Heart right ventricle (tissue), 16 donors: Measurements from ENCODE around the gene KLF11. TPM values are rescaled to one million over a fixed set of nuclear protein-coding genes. Genes with fewer than 3 reads are reported as not detected.

ENCODE experiments used
- ATAC-seq, 8 donors: fragments of 200-7000 bp; cut with Tn5 transposase; one replicate each; pipeline ENCODE4 v1.9.1; 2020; ENCODE audit warnings: mild to moderate bottlenecking in 8 of 8, moderate library complexity in 8 of 8, moderate number of reproducible peaks in 1 of 8
- DNase-seq, 2 donors: peaks; one replicate each; pipeline ENCODE4 v3.0.0-alpha.2; 2020
- H3K27ac ChIP-seq, 10 donors: fragments of 200-600 bp; sonication (generic) in 2 of 10; one replicate each; pipeline versions ENCODE4 v1.5.0 to v1.8.0; 2020 to 2022; ENCODE audit warnings: mild to moderate bottlenecking in 3 of 10
- H3K27me3 ChIP-seq, 7 donors: fragments of 200-600 bp; one replicate each; pipeline ENCODE4 v1.8.0; 2021 to 2022; ENCODE audit warnings: mild to moderate bottlenecking in 2 of 7
- H3K36me3 ChIP-seq, 9 donors: fragments of 200-600 bp; sonication (generic) in 1 of 9; one replicate each; pipeline versions ENCODE4 v1.5.0 to v1.8.0; 2020 to 2022; ENCODE audit warnings: mild to moderate bottlenecking in 2 of 9
- H3K4me1 ChIP-seq, 9 donors: fragments of 200-600 bp; sonication (generic) in 1 of 9; one replicate each; pipeline versions ENCODE4 v1.5.0 to v1.8.0; 2020 to 2022; ENCODE audit warnings: mild to moderate bottlenecking in 4 of 9
- H3K4me3 ChIP-seq, 10 donors: fragments of 200-600 bp; sonication (generic) in 2 of 10; one replicate each; pipeline versions ENCODE4 v1.5.0 to v1.8.0; 2020 to 2022; ENCODE audit warnings: mild to moderate bottlenecking in 7 of 10, moderate library complexity in 2 of 10
- H3K9me3 ChIP-seq, 11 donors: fragments of 200-600 bp in 10 of 11; sonication (generic) in 2 of 11; one replicate each; pipeline versions ENCODE4 v1.5.0 to v1.8.0; 2013 to 2022; ENCODE audit warnings: mild to moderate bottlenecking in 2 of 11, control low read depth in 1 of 11, moderate library complexity in 1 of 11
- WGBS, 2 donors: extraction: QIAGEN DNeasy Blood & Tissue Kit; methylation state at CpG; one replicate each; pipeline ENCODE4 v1.1.7; 2013; ENCODE audit warnings: inconsistent platforms in 1 of 2; 5-methylcytosine and 5-hydroxymethylcytosine counted together
- intact Hi-C, 10 donors: fragments of 100-400 bp; cut with DNase I; formaldehyde crosslinking; loops; one replicate each; pipeline versions ENCODE4 v1.11.1 to v1.14.2; 2022
- polyA plus RNA-seq, 2 donors: library from polyadenylated mRNA; stranded (reverse); fragments of 200-250 nt; gene quantifications; one replicate each; pipeline ENCODE4 v1.2.3, GENCODE V29; 2013
- total RNA-seq, 10 donors: library from RNA; stranded (reverse); fragmentation: NEBNext Ultra II Directional in 3 of 10; extraction: Animal tissue kit (Norgen Biotek cat#: 25700) in 3 of 10; gene quantifications; one replicate each; pipeline versions ENCODE4 v1.2.1 to v1.2.4, GENCODE V29; 2021 to 2023
- TF ChIP-seq, protein P1 (sequence below), 9 donors: fragments of 200-600 bp; sonication (generic) in 2 of 9; IDR thresholded peaks; one replicate each; pipeline versions ENCODE4 v1.5.0 to v1.8.0; 2021 to 2022; ENCODE audit warnings: antibody characterized with exemption in 9 of 9, mild to moderate bottlenecking in 5 of 9, moderate library complexity in 1 of 9
- donor health status: Arrhythmogenic right ventricular cardiomyopathy.
- donor health status: ischemic (EF 13 %, LVEDD 7.1; RV severe dilation, severe dysfunction).
- donor health status: healthy with polysubstance abuse.
- donor health status: DM: no; HTN: yes; CAD: no.
- donor health status: DM: no; HTN: no; CAD: no.
- donor health status: ischemic (EF 25% LVEDD 6.9; RV normal size, moderate dysfunction).
- donor health status: ischemic (EF 25% LVEDD 5.7; RV mildly dilated, moderate dysfunction).
- donor health status: healthy.
- donor health status: DM: yes; HTN: yes; CAD: no.
- donor health status: Ischemic cardiomyopathy.
- donor health status: ischemic (EF 35%, LVEDD 5.7; RV mildly dilated, moderate dysfunction).
- donor health status: nonischemic (EF 11% LVEDD 7.7; RV severe dilation, severe dysfunction).
- donor health status: DM: yes; HTN: yes; CAD: no.
- donor health status: PGD.
- donor health status: ischemic (EF 29% LVEDD 5.4; RV normal size, mild dysfunction).
- donor health status: nonischemic (EF 23%, LVEDD 6.1; RV moderate dilation, normal function).

The KLF11 gene
- total and polyA plus RNA-seq, 12 donors, result 6.1 to 33.7 (median 19.3) TPM

DNA sequence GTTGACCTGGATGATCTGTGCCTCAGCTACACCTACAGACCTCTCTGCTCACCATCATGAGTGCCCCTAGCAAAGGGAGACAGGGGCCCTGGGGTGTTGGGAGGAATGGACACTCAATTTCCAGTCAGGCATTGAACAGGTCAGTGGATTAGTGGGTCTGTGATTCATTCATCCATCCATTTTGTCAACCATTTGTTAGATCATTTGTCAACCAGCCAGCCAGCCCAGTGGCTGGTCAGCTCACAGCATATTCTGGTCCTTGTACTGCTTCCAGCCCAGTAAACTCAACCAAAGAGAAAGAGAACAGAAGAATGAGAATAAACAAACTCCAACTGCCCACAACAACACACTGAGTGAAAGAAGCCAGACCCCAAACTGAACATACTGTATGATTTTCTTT lies 4.6 kb upstream of the KLF11 start:
- Histone ChIP-seq H3K4me1 (peaks cover 19 to 81% (median 72%) of the 10 kb centered on the region in 9 donors), H3K4me3 (no peak overlapping the region), H3K9me3 (no peaks in the 10 kb centered on the region), H3K27me3 (no peaks in the 10 kb centered on the region), H3K27ac (peak overlapping the region in 2 of 10 donors; percentile 67 to 96), H3K36me3 (no peaks in the 10 kb centered on the region)
- DNase-seq (no peak), ATAC-seq (no peak)
- intact Hi-C loops, result loop anchor here in 1 of 10 donors (5.0 kb wide), 1 partner anchor 51 kb away; no protein-coding TSS in a partner anchor
- TF ChIP-seq, protein P1, sequence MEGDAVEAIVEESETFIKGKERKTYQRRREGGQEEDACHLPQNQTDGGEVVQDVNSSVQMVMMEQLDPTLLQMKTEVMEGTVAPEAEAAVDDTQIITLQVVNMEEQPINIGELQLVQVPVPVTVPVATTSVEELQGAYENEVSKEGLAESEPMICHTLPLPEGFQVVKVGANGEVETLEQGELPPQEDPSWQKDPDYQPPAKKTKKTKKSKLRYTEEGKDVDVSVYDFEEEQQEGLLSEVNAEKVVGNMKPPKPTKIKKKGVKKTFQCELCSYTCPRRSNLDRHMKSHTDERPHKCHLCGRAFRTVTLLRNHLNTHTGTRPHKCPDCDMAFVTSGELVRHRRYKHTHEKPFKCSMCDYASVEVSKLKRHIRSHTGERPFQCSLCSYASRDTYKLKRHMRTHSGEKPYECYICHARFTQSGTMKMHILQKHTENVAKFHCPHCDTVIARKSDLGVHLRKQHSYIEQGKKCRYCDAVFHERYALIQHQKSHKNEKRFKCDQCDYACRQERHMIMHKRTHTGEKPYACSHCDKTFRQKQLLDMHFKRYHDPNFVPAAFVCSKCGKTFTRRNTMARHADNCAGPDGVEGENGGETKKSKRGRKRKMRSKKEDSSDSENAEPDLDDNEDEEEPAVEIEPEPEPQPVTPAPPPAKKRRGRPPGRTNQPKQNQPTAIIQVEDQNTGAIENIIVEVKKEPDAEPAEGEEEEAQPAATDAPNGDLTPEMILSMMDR (IDR thresholded peaks at IDR 0.05), result no peak

DNA sequence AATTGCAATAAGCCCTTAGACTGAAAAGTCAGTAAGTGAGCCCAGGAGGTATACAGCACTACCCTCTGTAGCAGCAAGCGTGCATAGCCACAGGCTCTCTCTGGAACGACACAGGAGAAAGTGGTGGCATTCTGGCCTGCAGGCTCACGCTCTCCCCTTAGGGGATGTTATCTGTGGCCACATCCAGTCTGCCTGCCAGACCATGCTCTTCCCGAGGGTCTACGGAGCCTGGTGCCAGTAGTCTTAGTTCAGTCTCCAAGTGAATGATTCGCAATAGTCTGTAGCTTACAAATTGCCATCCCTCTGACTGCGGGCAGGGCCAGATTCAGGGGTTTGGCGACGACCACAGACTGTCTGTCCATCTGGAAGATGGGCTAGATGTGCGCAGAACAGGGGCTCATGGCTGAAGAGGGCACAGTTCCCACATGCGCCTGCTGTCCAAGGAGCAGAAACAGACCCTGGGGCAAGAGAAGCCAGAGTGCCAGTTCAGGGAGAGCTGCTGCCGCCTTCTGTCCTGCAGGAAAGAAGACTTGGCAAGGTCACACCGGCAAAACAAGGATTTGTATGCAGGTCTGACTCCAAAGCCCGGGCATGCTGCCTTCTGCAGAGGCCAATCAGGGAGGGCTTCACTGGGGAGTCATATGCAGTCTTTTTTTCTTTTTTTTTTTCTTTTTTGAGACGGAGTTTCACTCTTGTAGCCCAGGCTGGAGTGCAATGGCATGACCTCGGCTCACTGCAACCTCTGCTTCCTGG lies 3.5 kb upstream of the KLF11 start:
- Histone ChIP-seq H3K36me3 (no peaks in the 10 kb centered on the region), H3K4me3 (no peak overlapping the region), H3K4me1 (peaks cover 19 to 83% (median 72%) of the 10 kb centered on the region in 9 donors), H3K27me3 (no peaks in the 10 kb centered on the region), H3K27ac (peak overlapping the region in 9 of 10 donors; percentile 57 to 100 (median 93)), H3K9me3 (no peaks in the 10 kb centered on the region)
- TF ChIP-seq, protein P1 (IDR thresholded peaks at IDR 0.05), result peak in 2 of 9 donors; percentile 25 to 31
- ATAC-seq (no peak), DNase-seq (peak; percentile 44 to 47)
- 61 to 67% methylated on average over 16 of the region's 16 CpGs for WGBS, 2 donors
- intact Hi-C loops, result loop anchor here in 2 of 10 donors (5.0 to 10.0 kb wide), 2 partner anchors 53 to 225 kb away; no protein-coding TSS in a partner anchor

DNA sequence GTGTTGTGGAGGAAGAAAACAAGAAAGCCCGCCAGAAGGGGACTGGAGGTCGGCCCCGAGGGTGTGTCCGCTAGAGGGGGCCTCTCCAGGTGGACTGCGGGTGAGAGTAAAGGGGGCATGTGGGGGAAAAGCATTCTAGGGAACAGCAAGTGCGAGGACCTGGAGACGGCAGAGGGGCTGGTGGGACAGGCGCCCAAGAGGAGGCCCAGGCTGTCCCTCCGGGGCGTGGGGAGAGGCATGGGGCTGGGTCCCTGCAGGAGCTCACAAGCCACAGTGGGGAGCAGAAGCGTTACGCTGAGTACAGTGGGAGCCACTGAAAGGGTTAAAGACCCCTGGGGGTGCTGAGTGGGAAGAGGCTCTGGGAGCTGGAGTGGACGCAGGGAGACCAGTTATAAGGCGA lies 1.6 kb upstream of the KLF11 start:
- Histone ChIP-seq H3K4me1 (peaks cover 10 to 81% (median 69%) of the 10 kb centered on the region in 9 donors), H3K27me3 (no peaks in the 10 kb centered on the region), H3K9me3 (no peaks in the 10 kb centered on the region), H3K27ac (peak overlapping the region; percentile 85 to 100 (median 95)), H3K36me3 (peaks cover 0 to 10% (median 6%) of the 10 kb centered on the region in 9 donors), H3K4me3 (peak overlapping the region in 3 of 10 donors; percentile 52 to 62 (median 54))
- intact Hi-C loops, result loop anchor here in 1 of 10 donors (10.0 kb wide), 1 partner anchor 227 kb away; no protein-coding TSS in a partner anchor
- TF ChIP-seq, protein P1 (IDR thresholded peaks at IDR 0.05), result no peak
- 86 to 89% methylated on average over 14 of the region's 14 CpGs for WGBS, 2 donors
- no peak for DNase-seq
- ATAC-seq, result no peak

DNA sequence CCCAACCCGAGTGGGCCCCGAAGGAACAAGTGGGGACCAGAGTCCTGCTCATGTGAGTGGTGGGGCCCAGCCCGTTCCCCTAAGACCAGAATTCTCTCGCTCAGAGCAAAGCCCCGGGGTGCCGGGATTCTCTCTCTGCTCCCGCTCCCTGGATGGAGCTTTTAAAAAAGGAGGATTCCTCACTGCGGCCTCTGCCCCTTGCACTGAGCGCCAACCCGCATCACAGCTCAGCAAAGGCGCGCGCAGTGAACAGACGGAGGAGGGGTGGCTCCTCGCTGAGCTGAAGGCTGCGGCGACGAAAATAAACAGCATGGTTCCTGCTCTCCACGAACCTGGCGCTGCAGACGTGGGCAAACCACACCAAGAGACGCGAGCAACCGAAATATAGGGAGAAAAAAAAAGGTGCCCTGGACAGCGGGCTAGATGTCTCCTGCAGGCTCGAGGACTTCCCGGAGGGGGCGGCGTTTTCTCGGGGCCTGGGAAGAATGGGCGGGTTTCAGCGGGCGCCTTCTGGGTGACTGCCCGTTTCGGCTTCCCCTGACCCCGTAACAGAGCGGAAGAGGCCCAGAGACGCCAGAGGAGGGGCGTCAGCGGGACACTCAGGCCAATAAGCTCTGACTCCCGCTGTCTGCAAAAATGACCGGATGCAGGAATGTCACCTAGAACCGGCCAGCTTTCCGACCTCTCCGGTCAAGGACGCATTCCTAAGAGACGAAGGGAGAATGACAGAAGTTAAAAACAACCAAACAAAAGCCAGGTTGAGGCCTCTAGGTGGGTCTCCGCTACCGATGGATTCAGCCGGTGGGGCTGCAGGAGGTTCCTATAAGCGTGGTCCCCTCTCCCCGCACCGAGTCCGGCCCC lies 819 bp upstream of the KLF11 start:
- H3K4me3 ChIP-seq, result peak overlapping the region in 9 of 10 donors; percentile 24 to 71 (median 52)
- TF ChIP-seq, protein P1 (IDR thresholded peaks at IDR 0.05), result peak in 6 of 9 donors; percentile 7 to 39 (median 13)
- DNase-seq (peak; percentile 88 to 92), ATAC-seq (peak; percentile 50 to 70 (median 62))
- no peaks in the 10 kb centered on the region for H3K9me3 ChIP-seq
- H3K27ac ChIP-seq, result peak overlapping the region; percentile 85 to 100 (median 95)
- no peaks in the 10 kb centered on the region for H3K27me3 ChIP-seq
- WGBS, 2 donors, result 18 to 24% methylated on average over 54 of the region's 54 CpGs
- intact Hi-C loops, result loop anchor here in 1 of 10 donors (10.0 kb wide), 1 partner anchor 228 kb away; no protein-coding TSS in a partner anchor
- peaks cover 0 to 18% (median 14%) of the 10 kb centered on the region in 9 donors for H3K36me3 ChIP-seq
- H3K4me1 ChIP-seq, result peaks cover 6 to 81% (median 70%) of the 10 kb centered on the region in 9 donors
